Glomerular endothelial cell (primary cell): ENCODE results near the gene HACE1. TPM values are rescaled to one million over a fixed set of nuclear protein-coding genes. Genes with fewer than 3 reads are reported as not detected.

Experiments used
- DNase-seq: peaks from one replicate; pipeline ENCODE4 v3.0.0-alpha.2; 2011; ENCODE audit warnings: low read depth, low spot score; ENCODE audit errors: extremely low read depth
- total RNA-seq: library from RNA; depleted of rRNA; stranded (reverse); fragments of >200 nt; gene quantifications from 2 replicates; pipeline ENCODE4 v1.2.3, GENCODE V29; 2015

The HACE1 gene
- total RNA-seq, 1 donor from 2014 or later = 11.9 TPM

DNA sequence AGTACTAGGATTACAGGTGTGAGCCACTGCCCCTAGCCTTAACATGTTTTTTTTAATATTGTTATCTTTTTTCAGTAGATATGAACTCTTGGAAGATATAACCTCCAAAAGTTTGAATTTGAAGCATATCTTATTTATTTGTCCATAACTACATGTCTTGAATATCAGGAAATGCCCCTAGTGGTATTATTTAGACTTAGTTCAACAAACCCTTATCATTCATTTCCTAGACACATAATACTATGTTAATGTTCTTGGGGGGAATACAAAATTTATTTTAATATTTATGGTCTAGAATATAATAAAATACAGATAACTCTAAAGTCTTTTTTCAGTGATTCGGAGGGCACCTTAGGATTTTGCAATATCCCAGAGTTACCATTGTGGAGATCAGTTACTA lies 160.7 kb downstream of the HACE1 start:
- no peak for DNase-seq

DNA sequence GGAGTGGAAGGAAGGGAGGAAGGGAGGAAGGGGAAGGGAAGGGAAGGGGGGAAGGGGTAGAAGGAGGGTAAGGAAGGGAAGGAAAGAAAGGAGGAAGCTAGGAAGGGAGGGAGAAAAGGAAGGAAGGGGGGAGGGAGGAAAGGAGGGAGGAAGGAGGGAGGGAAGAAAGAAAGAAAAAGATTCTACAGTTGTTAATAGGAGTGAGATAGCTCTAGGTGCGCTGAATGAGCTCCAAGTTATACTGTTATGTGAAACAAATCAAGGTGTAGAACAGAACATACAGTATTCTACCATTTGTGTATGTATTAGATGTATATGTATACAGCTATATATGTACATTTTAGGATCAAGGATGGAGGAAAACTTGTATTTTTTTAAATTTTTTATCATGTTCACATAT lies 167.7 kb downstream of the HACE1 start:
- DNase-seq = no peak

DNA sequence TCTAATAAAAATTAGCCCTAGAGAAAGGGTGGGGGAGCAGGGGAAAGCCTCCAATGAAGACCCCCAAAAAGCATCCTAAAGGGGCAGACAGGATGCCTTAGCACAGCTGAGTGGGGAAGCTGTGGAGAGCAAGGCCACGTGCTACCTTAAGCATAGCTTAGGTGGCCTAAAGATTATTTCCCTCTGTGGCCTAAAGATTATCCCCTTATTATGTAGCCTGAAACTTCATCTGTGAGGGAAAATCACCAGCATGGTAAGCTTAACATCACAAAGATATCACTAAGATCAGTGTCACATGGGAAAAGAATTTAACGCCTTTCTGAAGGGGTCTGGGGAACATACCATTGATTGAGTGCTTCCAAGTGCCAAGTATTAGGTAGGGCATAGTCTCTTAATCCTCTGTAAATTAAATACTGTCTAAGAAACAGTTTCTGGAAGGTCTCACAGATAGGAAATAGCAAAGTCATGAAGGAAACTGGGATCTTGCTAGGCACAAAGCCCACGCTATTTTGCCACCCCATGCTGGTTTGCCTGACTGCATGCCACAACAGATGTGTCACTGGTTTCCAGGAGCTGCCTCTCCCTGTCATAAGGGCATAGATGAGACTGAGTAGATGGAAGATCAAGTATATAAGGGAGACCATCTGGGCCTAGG lies 170.0 kb downstream of the HACE1 start:
- no peak for DNase-seq

DNA sequence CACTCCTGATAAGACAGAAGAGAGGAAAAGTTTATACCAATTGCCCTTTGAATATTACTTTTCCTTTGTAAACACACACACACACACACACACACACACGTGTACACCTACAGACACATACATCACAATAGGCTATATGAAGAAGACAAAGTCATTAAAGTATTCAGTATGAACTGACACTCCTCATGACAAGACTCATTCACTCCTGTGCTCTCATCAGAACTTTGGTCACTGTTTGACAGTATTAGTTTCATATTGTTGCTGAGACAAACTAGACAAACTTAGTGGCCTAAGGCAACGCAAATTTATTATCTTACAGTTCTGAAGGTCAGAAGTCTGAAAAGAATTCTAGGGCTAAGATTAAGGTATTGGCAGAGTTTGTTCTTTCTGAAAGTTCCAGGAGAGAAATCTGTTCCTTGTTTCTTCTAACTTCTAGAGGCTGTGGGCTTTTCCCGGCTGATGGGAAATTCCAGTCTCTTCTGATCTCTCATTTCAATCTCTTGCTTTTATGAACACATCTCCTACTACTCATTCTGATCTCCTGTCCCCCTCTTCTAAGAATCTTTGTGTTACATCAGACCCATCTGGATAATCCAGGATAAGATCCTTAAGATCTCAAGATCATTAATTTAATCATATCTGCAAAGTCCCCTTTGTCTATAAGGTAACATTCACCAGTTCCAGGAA lies 171.3 kb downstream of the HACE1 start:
- no peak for DNase-seq

DNA sequence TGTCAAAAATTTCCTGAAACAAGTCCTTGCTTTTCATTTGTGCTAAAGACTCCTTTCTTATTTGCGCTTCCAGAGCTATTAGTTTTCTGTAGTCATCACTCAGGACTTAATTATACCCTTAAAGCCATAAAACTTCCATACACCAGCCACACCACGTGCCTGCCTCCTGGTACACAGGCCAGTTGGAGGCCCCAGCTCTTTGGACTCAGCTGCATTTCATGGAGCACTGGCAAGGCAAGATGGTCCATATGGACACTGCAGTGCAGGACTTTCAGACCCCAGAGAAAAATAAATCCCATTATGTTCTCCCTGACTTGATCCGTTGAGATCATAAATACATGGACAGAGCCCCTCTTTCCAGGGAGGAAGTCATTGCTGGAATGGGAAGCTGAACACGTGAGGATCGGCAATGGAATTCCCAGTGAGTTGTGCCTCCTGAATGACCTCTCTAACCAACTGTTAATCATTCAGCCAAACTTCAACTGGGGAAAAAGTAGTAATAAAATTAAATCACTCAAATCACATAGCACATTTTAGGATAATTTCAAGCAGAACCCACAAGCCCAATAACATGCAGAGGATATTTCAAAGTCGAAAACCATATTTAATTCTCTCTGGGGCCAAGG lies 173.1 kb downstream of the HACE1 start:
- DNase-seq = no peak

DNA sequence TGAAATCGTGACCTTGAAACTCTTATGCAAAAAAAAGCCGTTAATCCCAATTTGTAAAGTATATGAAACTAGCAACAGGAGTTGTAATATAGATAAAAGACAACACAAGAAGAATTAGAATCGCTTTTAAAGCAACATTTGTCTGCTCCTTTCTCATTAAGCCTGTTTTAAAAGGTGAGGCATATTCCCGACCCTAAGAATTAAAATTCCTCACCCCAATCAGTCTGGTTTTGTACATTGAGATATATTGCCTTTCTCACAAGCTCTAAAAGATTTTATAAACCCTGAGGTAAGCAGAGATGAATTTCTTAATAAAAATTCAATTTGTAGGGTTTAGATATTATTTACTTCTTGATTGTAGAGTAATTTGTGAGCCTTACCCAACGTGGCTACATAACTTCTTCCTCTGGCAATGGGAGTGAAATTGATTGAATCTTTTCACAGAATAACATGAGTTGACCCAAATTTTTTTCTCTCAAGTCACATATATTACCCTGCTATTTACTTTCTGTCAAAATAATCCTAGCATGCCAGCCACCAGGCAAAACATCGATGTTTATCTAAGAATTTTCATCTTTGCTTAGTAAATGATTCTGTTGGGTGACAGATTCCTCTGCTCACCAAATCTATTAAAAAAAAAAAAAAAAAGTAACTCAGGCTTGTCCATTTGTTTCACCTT lies 173.7 kb downstream of the HACE1 start:
- DNase-seq = no peak

DNA sequence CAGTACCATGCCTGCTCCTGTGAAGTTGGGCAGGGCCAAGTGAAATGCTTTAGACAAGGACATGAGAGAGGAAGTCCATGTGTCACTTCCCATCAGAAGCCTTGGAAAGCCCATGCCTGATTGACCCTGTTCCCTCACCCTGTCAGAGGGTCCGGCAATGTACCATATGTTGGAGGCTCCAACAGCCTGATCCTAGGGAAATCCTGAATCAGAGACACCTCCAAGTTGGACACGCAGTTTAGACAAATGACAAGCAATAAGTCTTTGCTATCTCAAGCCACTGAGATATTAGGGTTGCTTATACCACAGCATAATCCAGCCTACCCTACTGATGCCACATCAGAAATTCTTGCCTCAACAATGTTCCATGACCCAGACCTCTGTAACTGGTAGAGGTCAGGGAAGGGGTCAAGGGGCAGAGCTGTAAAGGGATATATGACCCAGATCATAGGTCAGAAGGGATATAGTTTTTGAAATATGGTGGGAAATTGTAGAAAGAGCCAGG lies 174.8 kb downstream of the HACE1 start:
- DNase-seq = no peak

DNA sequence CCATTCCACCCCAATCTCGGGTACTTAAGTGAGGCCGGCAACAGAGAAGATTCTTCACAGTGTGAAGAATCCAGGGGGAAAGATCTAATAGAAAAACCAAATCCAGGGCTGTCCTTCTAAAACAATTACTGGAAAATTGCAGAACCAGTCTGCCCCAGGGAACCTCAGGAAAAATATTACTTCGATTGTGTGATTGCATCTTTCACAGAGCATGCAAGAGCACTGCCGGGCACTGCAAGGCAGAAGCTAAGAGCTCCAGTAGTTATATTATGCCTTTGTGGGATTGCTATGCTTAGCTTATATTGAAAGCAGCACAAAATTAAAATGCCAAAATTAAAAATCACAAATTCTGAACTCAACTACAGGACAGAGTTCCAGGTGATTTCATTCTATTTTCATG lies 175.9 kb downstream of the HACE1 start:
- no peak for DNase-seq

DNA sequence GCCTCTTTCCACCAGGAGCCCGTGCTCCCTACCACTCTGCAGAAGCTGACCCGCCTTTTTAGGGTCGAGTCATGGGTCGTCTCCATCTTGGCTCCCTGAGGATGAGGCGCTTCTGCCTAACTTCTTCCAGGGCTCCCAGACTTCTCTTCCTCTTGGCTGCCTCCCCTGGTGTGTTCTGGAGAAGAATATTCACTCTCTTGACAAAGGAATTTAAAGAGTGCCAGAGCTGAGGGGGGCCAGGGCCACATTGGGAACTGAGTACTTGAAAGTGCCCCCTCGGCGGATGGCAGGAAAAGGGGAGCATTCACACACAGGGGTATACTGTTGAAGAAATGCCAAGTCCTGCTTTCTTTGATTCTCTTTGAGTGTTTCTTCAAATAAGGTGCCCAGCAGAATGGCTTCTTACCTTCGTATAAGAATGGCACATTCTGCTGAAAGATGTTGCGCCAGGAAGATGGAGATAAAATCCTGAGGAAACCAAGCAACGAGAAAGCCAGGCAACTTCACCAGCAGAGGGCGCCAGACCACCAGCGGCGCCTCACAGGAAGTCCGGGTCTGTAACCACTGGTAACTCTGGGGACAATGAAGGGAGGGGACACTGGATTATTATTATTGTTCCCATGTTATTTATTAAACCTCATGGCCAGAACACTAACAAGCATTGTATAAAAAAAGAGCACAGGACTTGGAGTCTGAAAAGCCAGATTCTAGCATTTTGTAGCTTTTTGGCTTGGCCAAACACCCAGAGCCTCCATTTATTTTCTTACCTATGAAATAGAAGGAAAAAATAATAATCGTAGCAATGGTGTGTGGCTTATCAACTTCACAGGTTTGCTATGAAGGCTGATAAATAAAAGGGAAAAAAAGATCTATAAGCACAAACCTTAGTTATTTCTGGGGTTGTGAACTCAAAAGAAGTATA lies 176.7 kb downstream of the HACE1 start:
- DNase-seq = no peak

DNA sequence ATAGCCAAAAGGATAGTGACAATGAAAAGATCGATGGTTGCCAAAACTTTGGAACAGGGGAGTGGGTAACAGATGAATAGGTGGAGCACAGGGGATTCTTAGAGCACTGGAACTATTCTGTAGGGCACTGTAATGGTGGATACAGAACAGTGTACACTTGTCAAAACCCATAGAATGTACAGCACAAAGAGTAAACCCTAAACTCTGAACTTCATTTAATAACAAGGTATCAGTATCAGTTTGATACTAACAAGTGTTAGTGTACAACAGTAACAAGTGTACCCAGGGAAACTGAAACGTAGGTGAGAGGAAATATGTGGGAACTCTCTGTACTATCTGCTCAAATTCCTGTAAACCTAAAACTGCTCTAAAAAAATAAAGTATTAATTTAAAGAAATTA lies 179.2 kb downstream of the HACE1 start:
- no peak for DNase-seq

DNA sequence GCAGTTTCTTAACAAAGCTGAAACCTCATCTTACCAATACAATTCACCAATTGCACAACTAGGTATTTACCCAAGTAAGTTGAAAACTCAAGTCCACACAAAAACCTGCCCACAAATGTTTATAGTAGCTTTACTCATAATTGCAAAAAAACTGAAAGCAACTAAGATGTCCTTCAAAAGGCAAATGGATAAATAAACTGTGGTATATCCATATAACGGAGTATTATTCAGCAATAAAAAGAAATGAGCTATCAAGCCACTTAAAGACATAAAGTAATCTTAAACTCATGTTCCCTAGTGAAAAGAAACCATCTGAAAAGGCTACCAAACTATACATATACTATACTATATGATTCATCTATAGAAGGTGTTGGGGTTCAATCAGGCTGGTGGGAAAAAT lies 179.7 kb downstream of the HACE1 start:
- no peak for DNase-seq

Other genes with a start within 250 kb of the HACE1 start
- 0.06 TPM in 1 of 2 replicates, not detected in the other for gene LIN28B, start 97.2 kb upstream of the HACE1 start, total RNA-seq